HCT116 (cell line): Measurements from ENCODE around the gene EVI5L. TPM values are rescaled to one million over a fixed set of nuclear protein-coding genes. Genes with fewer than 3 reads are reported as not detected.

Experiments
- ATAC-seq: fragments of 200-7000 bp; cut with Tn5 transposase; 2 replicates; pipeline ENCODE4 v1.9.1; 2020; ENCODE audit warnings: mild to moderate bottlenecking, moderate library complexity
- BruUV-seq: library from RNA; stranded (reverse); fragments of 400-500 nt; replicated peaks from 2 replicates; lab custom pipeline; 2021; lab: Mats Ljungman, UMichigan
- CTCF ChIA-PET: fragments of 300-600 bp; sonication (Branson Sonifier 250); formaldehyde crosslinking; loops from one replicate; lab custom pipeline; 2021; ENCODE audit warnings: antibody characterized with exemption; lab: Charles Lee
- POLR2A ChIA-PET: fragments of 300-600, 350-600 bp; sonication (Branson Sonifier 250); formaldehyde crosslinking; loops from one replicate; lab custom pipeline; 2021; ENCODE audit warnings: antibody characterized with exemption; lab: Charles Lee
- RAD21 ChIA-PET, 2 experiments: fragments of 300-600 bp; sonication (Branson Sonifier 250); formaldehyde crosslinking; loops; one replicate each; lab custom pipeline; 2023; ENCODE audit warnings: low total read pairs in 2 of 2; ENCODE audit not compliant: uncharacterized antibody in 2 of 2, unreplicated experiment in 2 of 2, low non-redundant PET in 1 of 2; lab: Charles Lee
- DNase-seq: peaks from one replicate; pipeline ENCODE4 v3.0.0-alpha.2; 2010; ENCODE audit warnings: low read depth, low spot score
- H2AFZ ChIP-seq: fragments of 200-600 bp; shearing (Covaris generic), sonication (generic); 2 replicates; pipeline ENCODE4 v1.6.1; 2017; ENCODE audit warnings: low read depth, mixed run types, mixed read lengths, antibody characterized with exemption, low read length; ENCODE audit not compliant: poor library complexity, severe bottlenecking
- H3K27ac ChIP-seq: 2 replicates; pipeline ENCODE4 v1.5.1; 2012; ENCODE audit warnings: low read depth, low read length
- H3K27me3 ChIP-seq: fragments of 200-600 bp; sonication (generic); 2 replicates; pipeline ENCODE4 v1.6.1; 2016; ENCODE audit warnings: mixed run types, low read length, mixed read lengths; ENCODE audit not compliant: insufficient read depth
- H3K36me3 ChIP-seq, 2 experiments: fragments of 200-500 bp in 1 of 2; fragments of 200-600 bp in 1 of 2; sonication (Bioruptor generic) in 1 of 2; sonication (generic) in 1 of 2; 2 replicates each; pipeline versions ENCODE4 v1.5.1 to v1.6.1; 2014 to 2016; ENCODE audit warnings: low read length in 2 of 2, inconsistent platforms in 1 of 2, mixed read lengths in 1 of 2, mixed run types in 1 of 2; ENCODE audit not compliant: insufficient read depth in 2 of 2, control insufficient read depth in 1 of 2
- H3K4me1 ChIP-seq, 2 experiments: fragments of 200-600 bp in 1 of 2; sonication (generic) in 1 of 2; 2 replicates each; pipeline versions ENCODE4 v1.5.1 to v1.6.1; 2012 to 2017; ENCODE audit warnings: low read length in 2 of 2, inconsistent platforms in 1 of 2, mild to moderate bottlenecking in 1 of 2, mixed read lengths in 1 of 2, mixed run types in 1 of 2, moderate library complexity in 1 of 2; ENCODE audit not compliant: insufficient read depth in 2 of 2, control insufficient read depth in 1 of 2
- H3K4me2 ChIP-seq: fragments of 200-600 bp; sonication (generic); 2 replicates; pipeline ENCODE4 v1.6.1; 2017; ENCODE audit warnings: mixed run types, low read length, mixed read lengths
- H3K4me3 ChIP-seq, 2 experiments: fragments of 200-600 bp in 1 of 2; sonication (generic) in 1 of 2; replicated peaks in 1 of 2; 2 replicates each; pipeline ENCODE4 v1.5.1; 2011 to 2016; ENCODE audit warnings: low read length in 2 of 2, control low read depth in 1 of 2, low read depth in 1 of 2, mild to moderate bottlenecking in 1 of 2, mixed read lengths in 1 of 2, mixed run types in 1 of 2
- H3K79me2 ChIP-seq: fragments of 200-600 bp; sonication (generic); 2 replicates; pipeline ENCODE4 v1.6.1; 2017; ENCODE audit warnings: mild to moderate bottlenecking, mixed run types, low read length, moderate library complexity, mixed read lengths; ENCODE audit not compliant: insufficient read depth
- H3K9ac ChIP-seq: fragments of 200-600 bp; sonication (generic); 2 replicates; pipeline ENCODE4 v1.6.1; 2016; ENCODE audit warnings: low read length, mixed read lengths
- H3K9me2 ChIP-seq: fragments of 200-600 bp; sonication (generic), shearing (Covaris generic); 2 replicates; pipeline ENCODE4 v1.6.1; 2017; ENCODE audit warnings: mixed run types, mild to moderate bottlenecking, moderate library complexity; ENCODE audit not compliant: insufficient read depth
- H3K9me3 ChIP-seq, 2 experiments: fragments of 200-500 bp in 1 of 2; fragments of 200-600 bp in 1 of 2; sonication (Bioruptor generic) in 1 of 2; sonication (generic) in 1 of 2; 2 replicates each; pipeline ENCODE4 v1.6.1; 2014 to 2017; ENCODE audit warnings: low read length in 2 of 2, mixed read lengths in 2 of 2, inconsistent platforms in 1 of 2, low read depth in 1 of 2, mild to moderate bottlenecking in 1 of 2, mixed run types in 1 of 2, moderate library complexity in 1 of 2; ENCODE audit not compliant: control insufficient read depth in 1 of 2, insufficient read depth in 1 of 2
- H4K20me1 ChIP-seq: fragments of 200-600 bp; sonication (generic), shearing (Covaris generic); 2 replicates; pipeline ENCODE4 v1.6.1; 2017; ENCODE audit warnings: mixed run types, mild to moderate bottlenecking, moderate library complexity; ENCODE audit not compliant: insufficient read depth
- CBX3 ChIP-seq: IDR thresholded peaks from 2 replicates; pipeline ENCODE4 v1.6.1; 2012; ENCODE audit warnings: low read depth
- CEBPB ChIP-seq: IDR thresholded peaks from 2 replicates; pipeline ENCODE4 v1.6.1; 2012; ENCODE audit warnings: low read depth
- EGR1 ChIP-seq: IDR thresholded peaks from 2 replicates; pipeline ENCODE4 v1.6.1; 2012; ENCODE audit warnings: low read depth
- ELF1 ChIP-seq: IDR thresholded peaks from 2 replicates; pipeline ENCODE4 v1.6.1; 2012; ENCODE audit warnings: low read depth, borderline replicate concordance
- EZH2 ChIP-seq: fragments of 200-600 bp; sonication (generic); IDR thresholded peaks from 2 replicates; pipeline ENCODE4 v1.6.1; 2017; ENCODE audit warnings: antibody characterized with exemption, mixed run types
- EZH2phosphoT487 ChIP-seq: fragments of 200-600 bp; IDR thresholded peaks from 2 replicates; pipeline ENCODE4 v1.6.1; 2018; ENCODE audit warnings: antibody characterized with exemption, borderline replicate concordance
- FOSL1 ChIP-seq: IDR thresholded peaks from 2 replicates; pipeline ENCODE4 v1.6.1; 2012; ENCODE audit warnings: low read depth
- JUND ChIP-seq: IDR thresholded peaks from 2 replicates; pipeline ENCODE4 v1.6.1; 2012
- POLR2A ChIP-seq: IDR thresholded peaks from 2 replicates; pipeline ENCODE4 v1.7.0; 2011; ENCODE audit warnings: borderline replicate concordance; ENCODE audit not compliant: insufficient read depth, insufficient read length; ENCODE audit errors: extremely low read depth
- POLR2AphosphoS5 ChIP-seq: IDR thresholded peaks from 2 replicates; pipeline ENCODE4 v1.6.1; 2011; ENCODE audit warnings: mild to moderate bottlenecking, low read depth, low read length, moderate library complexity
- RAD21 ChIP-seq: IDR thresholded peaks from 2 replicates; pipeline ENCODE4 v1.6.1; 2012; ENCODE audit warnings: low read depth, mild to moderate bottlenecking
- SIN3A ChIP-seq: IDR thresholded peaks from 2 replicates; pipeline ENCODE4 v1.6.1; 2012; ENCODE audit warnings: low read depth
- SP1 ChIP-seq: IDR thresholded peaks from 2 replicates; pipeline ENCODE4 v1.6.1; 2012; ENCODE audit warnings: low read depth
- SRF ChIP-seq: IDR thresholded peaks from 2 replicates; pipeline ENCODE4 v1.6.1; 2012; ENCODE audit warnings: low read depth
- YY1 ChIP-seq: IDR thresholded peaks from 2 replicates; pipeline ENCODE4 v1.6.1; 2011; ENCODE audit warnings: low read length, low read depth, moderate library complexity, mild to moderate bottlenecking; ENCODE audit not compliant: insufficient replicate concordance; ENCODE audit errors: extremely low read depth
- ZFX ChIP-seq: fragments of 450-650 bp; IDR thresholded peaks from 2 replicates; pipeline ENCODE4 v1.6.1; 2017
- ZNF274 ChIP-seq: fragments of 200-500 bp; sonication (Bioruptor generic); IDR thresholded peaks from 2 replicates; pipeline ENCODE4 v1.6.1; 2014; ENCODE audit warnings: mild to moderate bottlenecking, low read depth, low read length, inconsistent platforms
- intact Hi-C: fragments of 100-400 bp; cut with micrococcal nuclease; formaldehyde crosslinking; loops from 2 replicates; pipeline ENCODE4 v1.10.0; 2022
- total RNA-seq: library from RNA; stranded (reverse); gene quantifications from one replicate; pipeline ENCODE4 v1.2.1, GENCODE V29; 2021; ENCODE audit not compliant: unreplicated experiment
- TF ChIP-seq, protein P1 (sequence below), 3 experiments: fragments of 200-600 bp in 1 of 3; sonication (generic) in 1 of 3; IDR thresholded peaks in 2 of 3; conservative IDR thresholded peaks in 1 of 3; 2 replicates each; pipeline ENCODE4 v1.5.1; 2012 to 2017; ENCODE audit warnings: low read depth in 2 of 3, low read length in 2 of 3, antibody characterized with exemption in 1 of 3, borderline replicate concordance in 1 of 3, control low read depth in 1 of 3, mild to moderate bottlenecking in 1 of 3, mixed read lengths in 1 of 3, mixed run types in 1 of 3, moderate library complexity in 1 of 3; ENCODE audit not compliant: insufficient read depth in 1 of 3
- TF ChIP-seq, protein P2 (sequence below): IDR thresholded peaks from 2 replicates; pipeline ENCODE4 v1.6.1; 2012
- TF ChIP-seq, protein P3 (sequence below): IDR thresholded peaks from 2 replicates; pipeline ENCODE4 v1.6.1; 2012

The EVI5L gene
- total RNA-seq, 1 experiment from 2014 or later: 15.0 TPM

DNA sequence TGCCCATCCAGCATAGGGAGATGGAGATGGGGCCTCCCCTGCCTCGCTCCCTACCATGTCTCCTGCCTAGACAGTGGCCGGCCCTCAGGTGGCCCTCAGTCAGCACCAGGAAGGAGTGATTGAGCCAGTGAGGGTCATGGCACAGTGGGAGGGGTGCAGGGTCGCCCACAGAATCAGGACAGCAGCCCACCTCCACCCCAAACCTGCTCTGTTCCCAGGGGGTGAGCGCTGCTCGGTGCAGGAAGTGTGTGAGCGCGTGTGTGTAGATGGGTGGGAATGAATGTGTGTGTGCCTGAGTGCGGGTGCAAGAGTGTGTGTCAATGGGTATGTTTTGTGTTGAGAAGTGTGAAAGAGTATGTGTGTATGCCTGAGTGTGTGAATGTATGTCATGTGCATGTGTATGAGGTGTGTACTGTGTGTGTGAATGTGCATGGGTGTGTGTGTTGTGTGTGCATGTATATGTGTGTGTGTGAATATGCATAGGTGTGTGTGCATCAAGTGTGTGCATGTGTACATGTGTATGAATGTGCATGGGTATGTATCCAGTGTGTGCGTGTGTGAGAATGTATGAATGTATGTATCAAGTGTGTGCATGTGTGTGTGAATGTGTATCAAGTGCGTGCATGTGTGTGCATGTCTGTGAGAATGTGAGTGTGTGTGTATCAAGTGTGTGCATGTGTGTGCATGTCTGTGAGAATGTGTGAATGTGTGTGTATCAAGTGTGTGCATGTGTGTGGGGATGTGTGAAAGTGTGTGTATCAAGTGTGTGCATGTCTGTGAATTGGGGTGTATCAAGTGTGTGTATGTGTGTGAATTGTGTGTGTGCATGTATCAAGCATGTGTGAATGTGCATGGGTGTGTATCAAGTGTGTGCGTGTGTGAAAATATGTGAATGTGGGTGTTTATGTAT is 12.0 kb downstream of the EVI5L start:
- Histone ChIP-seq H3K79me2 (no peaks in the 10 kb centered on the region), H3K27ac (no peak overlapping the region), H4K20me1 (no peaks in the 10 kb centered on the region), H3K4me1 (peaks cover 20 to 36% of the 10 kb centered on the region in 2 experiments), H3K9me3 (no peaks in the 10 kb centered on the region; a peak in 1 of 4 replicates), H3K27me3 (no peaks in the 10 kb centered on the region), H2AFZ (no peak overlapping the region), H3K4me2 (no peak overlapping the region)
- RAD21 ChIA-PET: no interaction called here
- POLR2A ChIA-PET: no interaction called here
- BruUV-seq: no TSS peak
- TF ChIP-seq CEBPB (no peak), YY1 (no peak), SP1 (no peak), SRF (no peak), ZNF274 (no peak), SIN3A (no peak), EGR1 (no peak), ZFX (no peak), ELF1 (no peak), POLR2AphosphoS5 (no peak), RAD21 (no peak), JUND (no peak), EZH2 (no peak), POLR2A (no peak), CBX3 (no peak), EZH2phosphoT487 (no peak), FOSL1 (no peak)
- TF ChIP-seq, protein P1, sequence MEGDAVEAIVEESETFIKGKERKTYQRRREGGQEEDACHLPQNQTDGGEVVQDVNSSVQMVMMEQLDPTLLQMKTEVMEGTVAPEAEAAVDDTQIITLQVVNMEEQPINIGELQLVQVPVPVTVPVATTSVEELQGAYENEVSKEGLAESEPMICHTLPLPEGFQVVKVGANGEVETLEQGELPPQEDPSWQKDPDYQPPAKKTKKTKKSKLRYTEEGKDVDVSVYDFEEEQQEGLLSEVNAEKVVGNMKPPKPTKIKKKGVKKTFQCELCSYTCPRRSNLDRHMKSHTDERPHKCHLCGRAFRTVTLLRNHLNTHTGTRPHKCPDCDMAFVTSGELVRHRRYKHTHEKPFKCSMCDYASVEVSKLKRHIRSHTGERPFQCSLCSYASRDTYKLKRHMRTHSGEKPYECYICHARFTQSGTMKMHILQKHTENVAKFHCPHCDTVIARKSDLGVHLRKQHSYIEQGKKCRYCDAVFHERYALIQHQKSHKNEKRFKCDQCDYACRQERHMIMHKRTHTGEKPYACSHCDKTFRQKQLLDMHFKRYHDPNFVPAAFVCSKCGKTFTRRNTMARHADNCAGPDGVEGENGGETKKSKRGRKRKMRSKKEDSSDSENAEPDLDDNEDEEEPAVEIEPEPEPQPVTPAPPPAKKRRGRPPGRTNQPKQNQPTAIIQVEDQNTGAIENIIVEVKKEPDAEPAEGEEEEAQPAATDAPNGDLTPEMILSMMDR (IDR thresholded peaks at IDR 0.05 in 2 of 3, conservative IDR thresholded peaks at IDR 0.05 in 1 of 3; ENCODE audit: borderline replicate concordance in 1 of 3, insufficient read depth in 1 of 3, low read depth in 2 of 3, low read length in 2 of 3): no peak
- TF ChIP-seq, protein P2, sequence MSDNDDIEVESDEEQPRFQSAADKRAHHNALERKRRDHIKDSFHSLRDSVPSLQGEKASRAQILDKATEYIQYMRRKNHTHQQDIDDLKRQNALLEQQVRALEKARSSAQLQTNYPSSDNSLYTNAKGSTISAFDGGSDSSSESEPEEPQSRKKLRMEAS: no peak
- TF ChIP-seq, protein P3, sequence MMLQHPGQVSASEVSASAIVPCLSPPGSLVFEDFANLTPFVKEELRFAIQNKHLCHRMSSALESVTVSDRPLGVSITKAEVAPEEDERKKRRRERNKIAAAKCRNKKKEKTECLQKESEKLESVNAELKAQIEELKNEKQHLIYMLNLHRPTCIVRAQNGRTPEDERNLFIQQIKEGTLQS: no peak
- TF ChIP-seq, all 23 proteins: peak for 0
- no peak for DNase-seq
- Histone ChIP-seq H3K4me3 (no peak overlapping the region), H3K9ac (no peak overlapping the region), H3K36me3 (no peaks in the 10 kb centered on the region), H3K9me2 (no peaks in the 10 kb centered on the region)
- intact Hi-C loops: no loop called here
- no peak for ATAC-seq
- CTCF ChIA-PET: no interaction called here
